Purkinje cell (primary cell): ENCODE data around the gene WASHC2A. TPM values are rescaled to one million over a fixed set of nuclear protein-coding genes. Genes with fewer than 3 reads are reported as not detected.

ENCODE experiments used
- polyA plus RNA-seq: library from polyadenylated mRNA; unstranded; fragments of >200 nt; fragmentation: Nextera tagmentation; gene quantifications from 2 replicates; pipeline ENCODE4 v1.2.1, GENCODE V29; 2014

WASHC2A gene
- polyA plus RNA-seq = 425 and 470 TPM in 2 replicates

GRCh38 chr10:50067546-50068351 is at the start of gene WASHC2A:
Gene WASHC2A (plus strand): TSS chr10:50067954. CDS start chr10:50068006, 52 bp downstream.

Other genes with a start within 250 kb of the WASHC2A start
- 9.1 and 11.8 TPM in 2 replicates for gene PARG, start 125.9 kb upstream of the WASHC2A start, polyA plus RNA-seq
- gene TIMM23B, start 125.9 kb upstream of the WASHC2A start, polyA plus RNA-seq = 4.6 and 18.2 TPM in 2 replicates
- gene AGAP6, start 79.5 kb upstream of the WASHC2A start, polyA plus RNA-seq = 2.5 and 4.2 TPM in 2 replicates
- gene ASAH2, start 183.6 kb downstream of the WASHC2A start, polyA plus RNA-seq = 1.7 and 4.4 TPM in 2 replicates